H1 (cell line): ENCODE data around the gene C6orf120.

Source experiments
- EZH2 ChIP-seq: fragments of 200-600 bp; sonication (generic); IDR thresholded peaks from 2 replicates; pipeline ENCODE4 v1.7.1; 2012; ENCODE audit warnings: low read depth, mild to moderate bottlenecking, moderate library complexity, low read length, inconsistent platforms; ENCODE audit not compliant: severe bottlenecking
- JUND ChIP-seq: IDR thresholded peaks from 2 replicates; pipeline ENCODE4 v1.6.1; 2011; ENCODE audit warnings: mild to moderate bottlenecking, improper control_type of control experiment, low read length
- PHF8 ChIP-seq: fragments of 200-600 bp; sonication (generic); conservative IDR thresholded peaks from 2 replicates; pipeline ENCODE4 v1.7.1; 2012; ENCODE audit warnings: low read depth, mild to moderate bottlenecking, inconsistent platforms, low read length, moderate library complexity
- POLR2AphosphoS5 ChIP-seq: IDR thresholded peaks from 2 replicates; pipeline ENCODE4 v1.6.1; 2011; ENCODE audit warnings: low read depth, low read length
- RAD21 ChIP-seq, 2 experiments: IDR thresholded peaks in 1 of 2; conservative IDR thresholded peaks in 1 of 2; 2 replicates each; pipeline ENCODE4 v1.6.1; 2011; ENCODE audit warnings: low read depth in 2 of 2, low read length in 2 of 2, improper control_type of control experiment in 1 of 2, inconsistent platforms in 1 of 2, mild to moderate bottlenecking in 1 of 2, moderate library complexity in 1 of 2
- SIX5 ChIP-seq: IDR thresholded peaks from 2 replicates; pipeline ENCODE4 v1.6.1; 2011; ENCODE audit warnings: mild to moderate bottlenecking, low read depth, low read length
- SP1 ChIP-seq: IDR thresholded peaks from 2 replicates; pipeline ENCODE4 v1.6.1; 2011; ENCODE audit warnings: low read depth, low read length
- SRF ChIP-seq: IDR thresholded peaks from 2 replicates; pipeline ENCODE4 v1.6.1; 2011; ENCODE audit warnings: mild to moderate bottlenecking, low read depth, low read length, moderate library complexity
- TF ChIP-seq, protein P1 (sequence below), 3 experiments: IDR thresholded peaks; 1 replicate in 2 of 3; 2 replicates in 1 of 3; pipeline versions ENCODE4 v1.5.1 to v1.6.1; 2011; ENCODE audit warnings: low read length in 3 of 3, mild to moderate bottlenecking in 3 of 3, inconsistent platforms in 2 of 3, low read depth in 1 of 3, moderate library complexity in 1 of 3; ENCODE audit not compliant: insufficient read depth in 1 of 3; ENCODE audit errors: control extremely low read depth in 1 of 3
- TF ChIP-seq, protein P2 (sequence below): IDR thresholded peaks from 2 replicates; pipeline ENCODE4 v1.6.1; 2012; ENCODE audit warnings: inconsistent platforms

DNA sequence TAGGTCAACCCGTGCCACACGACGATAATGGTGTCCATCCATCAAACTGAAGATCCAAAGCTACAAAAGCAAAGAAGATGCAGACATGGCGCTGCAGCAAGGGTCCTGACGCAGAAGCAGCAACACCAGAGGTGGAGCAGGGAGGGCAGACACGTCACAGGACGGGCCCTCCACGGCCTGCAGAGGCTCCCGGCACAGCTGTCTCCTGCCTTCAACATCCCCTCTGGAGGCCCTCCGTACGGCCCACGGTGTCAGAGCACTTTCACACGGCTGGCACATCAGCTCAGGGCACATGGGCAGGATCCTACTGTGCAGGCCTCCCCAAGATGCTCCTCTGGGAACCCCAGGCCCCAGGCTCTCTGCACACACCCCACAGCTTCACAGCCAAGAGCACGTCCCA, 37.7 kb upstream of the C6orf120 start:
- TF ChIP-seq, protein P1, sequence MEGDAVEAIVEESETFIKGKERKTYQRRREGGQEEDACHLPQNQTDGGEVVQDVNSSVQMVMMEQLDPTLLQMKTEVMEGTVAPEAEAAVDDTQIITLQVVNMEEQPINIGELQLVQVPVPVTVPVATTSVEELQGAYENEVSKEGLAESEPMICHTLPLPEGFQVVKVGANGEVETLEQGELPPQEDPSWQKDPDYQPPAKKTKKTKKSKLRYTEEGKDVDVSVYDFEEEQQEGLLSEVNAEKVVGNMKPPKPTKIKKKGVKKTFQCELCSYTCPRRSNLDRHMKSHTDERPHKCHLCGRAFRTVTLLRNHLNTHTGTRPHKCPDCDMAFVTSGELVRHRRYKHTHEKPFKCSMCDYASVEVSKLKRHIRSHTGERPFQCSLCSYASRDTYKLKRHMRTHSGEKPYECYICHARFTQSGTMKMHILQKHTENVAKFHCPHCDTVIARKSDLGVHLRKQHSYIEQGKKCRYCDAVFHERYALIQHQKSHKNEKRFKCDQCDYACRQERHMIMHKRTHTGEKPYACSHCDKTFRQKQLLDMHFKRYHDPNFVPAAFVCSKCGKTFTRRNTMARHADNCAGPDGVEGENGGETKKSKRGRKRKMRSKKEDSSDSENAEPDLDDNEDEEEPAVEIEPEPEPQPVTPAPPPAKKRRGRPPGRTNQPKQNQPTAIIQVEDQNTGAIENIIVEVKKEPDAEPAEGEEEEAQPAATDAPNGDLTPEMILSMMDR (IDR thresholded peaks at IDR 0.05; ENCODE audit: control extremely low read depth in 1 of 3, insufficient read depth in 1 of 3, low read depth in 1 of 3, low read length in 3 of 3): no peak
- no peak for TF ChIP-seq SIX5
- TF ChIP-seq, protein P2, sequence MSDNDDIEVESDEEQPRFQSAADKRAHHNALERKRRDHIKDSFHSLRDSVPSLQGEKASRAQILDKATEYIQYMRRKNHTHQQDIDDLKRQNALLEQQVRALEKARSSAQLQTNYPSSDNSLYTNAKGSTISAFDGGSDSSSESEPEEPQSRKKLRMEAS: no peak
- TF ChIP-seq SP1: no peak
- TF ChIP-seq JUND: no peak
- no peak for TF ChIP-seq RAD21 (IDR thresholded peaks at IDR 0.05 in 1 of 2, conservative IDR thresholded peaks at IDR 0.05 in 1 of 2; ENCODE audit: low read depth in 2 of 2, low read length in 2 of 2)
- no peak for TF ChIP-seq PHF8
- no peak for TF ChIP-seq EZH2
- no peak for TF ChIP-seq POLR2AphosphoS5
- no peak for TF ChIP-seq SRF
